ENCODE measurements around the gene G3BP1. TPM values are rescaled to one million over a fixed set of nuclear protein-coding genes. Genes with fewer than 3 reads are reported as not detected.

G3BP1 gene
- total RNA-seq, 1 donor from 2014 or later = 99.4 TPM

- no peak for DNase-seq (ENCODE audit: low spot score)
- intact Hi-C loops (cut with DNase I) = no loop called here
These were observed 12.4 kb downstream of the G3BP1 start for GRCh38 chr5:151784141-151784540.

- intact Hi-C loops (cut with DNase I) = no loop called here
- DNase-seq (ENCODE audit: low spot score) = no peak
These were observed 14.7 kb downstream of the G3BP1 start for GRCh38 chr5:151786468-151786867.

GRCh38 chr5:151787817-151788216 lies 16.1 kb downstream of the G3BP1 start:
- intact Hi-C loops (cut with DNase I) = no loop called here
- no peak for DNase-seq (ENCODE audit: low spot score)

- intact Hi-C loops (cut with DNase I) = no loop called here
- no peak for DNase-seq (ENCODE audit: low spot score)
These were observed 21.6 kb downstream of the G3BP1 start for GRCh38 chr5:151793358-151793757.

- DNase-seq (ENCODE audit: low spot score) = no peak
- intact Hi-C loops (cut with DNase I) = no loop called here
These were observed 23.7 kb downstream of the G3BP1 start for GRCh38 chr5:151795426-151795825.

GRCh38 chr5:151798674-151799073 lies 26.9 kb downstream of the G3BP1 start:
- DNase-seq (ENCODE audit: low spot score) = no peak
- intact Hi-C loops (cut with DNase I) = no loop called here

- DNase-seq (ENCODE audit: low spot score) = no peak
- intact Hi-C loops (cut with DNase I) = no loop called here
These were observed 27.7 kb downstream of the G3BP1 start for GRCh38 chr5:151799407-151799806.

- intact Hi-C loops (cut with DNase I) = no loop called here
- DNase-seq (ENCODE audit: low spot score) = no peak
These were observed 28.8 kb downstream of the G3BP1 start for GRCh38 chr5:151800532-151800931.

- no peak for DNase-seq (ENCODE audit: low spot score)
- intact Hi-C loops (cut with DNase I) = no loop called here
These were observed 33.9 kb downstream of the G3BP1 start for GRCh38 chr5:151805414-151806223.

GRCh38 chr5:151808451-151809169 lies 36.9 kb downstream of the G3BP1 start:
- DNase-seq (ENCODE audit: low spot score) = no peak
- intact Hi-C loops (cut with DNase I) = no loop called here

- intact Hi-C loops (cut with DNase I) = no loop called here
- no peak for DNase-seq (ENCODE audit: low spot score)
These were observed 38.7 kb downstream of the G3BP1 start for GRCh38 chr5:151810449-151810848.

- no peak for DNase-seq (ENCODE audit: low spot score)
- intact Hi-C loops (cut with DNase I) = no loop called here
These were observed 39.1 kb downstream of the G3BP1 start for GRCh38 chr5:151810897-151811296.

GRCh38 chr5:151811593-151812321 lies 40.0 kb downstream of the G3BP1 start:
- no peak for DNase-seq (ENCODE audit: low spot score)
- intact Hi-C loops (cut with DNase I) = no loop called here

- DNase-seq (ENCODE audit: low spot score) = no peak
These were observed 41.1 kb downstream of the G3BP1 start for GRCh38 chr5:151812757-151813309.

GRCh38 chr5:151815051-151815450 lies 43.3 kb downstream of the G3BP1 start:
- no peak for DNase-seq (ENCODE audit: low spot score)
- intact Hi-C loops (cut with DNase I) = no loop called here

More at GRCh38 chr5:151812757-151813309, 41.1 kb downstream of the G3BP1 start:
- intact Hi-C loops (cut with DNase I) = no loop called here

- intact Hi-C loops (cut with DNase I) = loop anchor here (5.0 kb wide), 2 partner anchors 452 to 527 kb away; no protein-coding TSS in a partner anchor
These were observed 48.1 kb downstream of the G3BP1 start for GRCh38 chr5:151819830-151820229.

GRCh38 chr5:151820271-151820670 lies 48.5 kb downstream of the G3BP1 start:
- intact Hi-C loops (cut with DNase I) = loop anchor here (5.0 kb wide), 2 partner anchors 452 to 527 kb away; no protein-coding TSS in a partner anchor
- DNase-seq (ENCODE audit: low spot score) = no peak

More at GRCh38 chr5:151819830-151820229, 48.1 kb downstream of the G3BP1 start:
- no peak for DNase-seq (ENCODE audit: low spot score)

- intact Hi-C loops (cut with DNase I) = loop anchor here (5.0 kb wide), 2 partner anchors 451 to 526 kb away; no protein-coding TSS in a partner anchor
- no peak for DNase-seq (ENCODE audit: low spot score)
These were observed 49.1 kb downstream of the G3BP1 start for GRCh38 chr5:151820903-151821302.

GRCh38 chr5:151822141-151822540 lies 50.4 kb downstream of the G3BP1 start:
- DNase-seq (ENCODE audit: low spot score) = no peak
- intact Hi-C loops (cut with DNase I) = loop anchor here (5.0 kb wide), 2 partner anchors 450 to 525 kb away; no protein-coding TSS in a partner anchor

GRCh38 chr5:151825445-151825844 lies 53.7 kb downstream of the G3BP1 start:
- intact Hi-C loops (cut with DNase I) = loop anchor here (2.0 to 5.0 kb wide), 3 partner anchors 317 to 679 kb away; no protein-coding TSS in a partner anchor
- DNase-seq (ENCODE audit: low spot score) = no peak
